Activated CD8-positive, alpha-beta T cell treated with anti-CD3 and anti-CD28 coated beads for 36 hours (primary cell): ENCODE measurements around the gene MAJIN. TPM values are rescaled to one million over a fixed set of nuclear protein-coding genes. Genes with fewer than 3 reads are reported as not detected.
A peak's percentile ranks its signal among the peaks of the same experiment; 100 is the strongest.

Experiments
- ATAC-seq: fragments of 200-7000 bp; cut with Tn5 transposase; one replicate; pipeline ENCODE4 v1.10.0; 2021; ENCODE audit warnings: mild to moderate bottlenecking, moderate library complexity
- CTCF ChIA-PET: fragments of 350-600 bp; sonication (Branson Sonifier 250); formaldehyde crosslinking; loops from one replicate; lab custom pipeline; 2021; ENCODE audit warnings: antibody characterized with exemption; lab: Charles Lee
- POLR2A ChIA-PET: fragments of 350-600 bp; sonication (Branson Sonifier 250); formaldehyde crosslinking; loops from one replicate; lab custom pipeline; 2021; ENCODE audit warnings: antibody characterized with exemption; lab: Charles Lee
- DNase-seq: peaks from one replicate; pipeline ENCODE4 v3.0.0-alpha.2; 2020
- H3K27ac Mint-ChIP-seq: one replicate; pipeline ENCODE4 v1.8.0; 2021; ENCODE audit warnings: mild to moderate bottlenecking, mixed read lengths
- H3K27me3 Mint-ChIP-seq: one replicate; pipeline ENCODE4 v1.8.0; 2021; ENCODE audit warnings: mixed read lengths
- H3K36me3 Mint-ChIP-seq: one replicate; pipeline ENCODE4 v1.8.0; 2021; ENCODE audit warnings: low read depth, mixed read lengths
- H3K4me1 Mint-ChIP-seq: one replicate; pipeline ENCODE4 v1.8.0; 2021; ENCODE audit warnings: low read depth, mixed read lengths
- H3K4me3 Mint-ChIP-seq: one replicate; pipeline ENCODE4 v1.8.0; 2021; ENCODE audit warnings: mild to moderate bottlenecking, moderate library complexity, mixed read lengths
- H3K9me3 Mint-ChIP-seq: one replicate; pipeline ENCODE4 v1.8.0; 2021; ENCODE audit warnings: mixed read lengths
- CTCF ChIP-seq: fragments of 200-600 bp; IDR thresholded peaks from one replicate; pipeline ENCODE4 v1.8.0; 2022; ENCODE audit warnings: antibody characterized with exemption, mild to moderate bottlenecking
- intact Hi-C: fragments of 100-400 bp; cut with micrococcal nuclease; formaldehyde crosslinking; loops from one replicate; pipeline ENCODE4 v1.10.0; 2022
- microRNA-seq: library from miRNA; unstranded; fragments of <30 nt; microRNA quantifications from one replicate; pipeline ENCODE4 v1.2.0, GENCODE V29; 2022; ENCODE audit warnings: borderline microRNAs expressed, borderline replicate concordance
- total RNA-seq, 2 experiments: library from RNA; stranded (reverse); gene quantifications; one replicate each; pipeline ENCODE4 v1.2.3, GENCODE V29; 2021

MAJIN gene
- total RNA-seq, 2 experiments from 2014 or later: not detected

GRCh38 chr11:64888729-64889511, 83.0 kb downstream of the MAJIN start:
- ChIA-PET POLR2A (interaction anchor here (1.0 to 5.6 kb wide), 6 partner anchors 14 to 125 kb away, joined by 3 to 51 read pairs (median 6); partner anchors contain the start of gene ARL2), CTCF (interaction anchor here (0.8 to 29.9 kb wide), 6 partner anchors 29 to 124 kb away, joined by 3 to 1168 read pairs (median 4); partner anchors contain the start of genes CDC42BPG, MEN1 and PPP2R5B)
- intact Hi-C loops: no loop called here
- Mint-ChIP-seq H3K4me3 (no peak overlapping the region), H3K27me3 (no peaks in the 10 kb centered on the region), H3K27ac (no peak overlapping the region), H3K9me3 (no peaks in the 10 kb centered on the region), H3K36me3 (no peaks in the 10 kb centered on the region), H3K4me1 (peaks cover 30% of the 10 kb centered on the region)
- ATAC-seq (no peak), DNase-seq (no peak)
- no peak for TF ChIP-seq CTCF

GRCh38 chr11:64888406-64888728, 83.5 kb downstream of the MAJIN start:
- no peaks in the 10 kb centered on the region for H3K9me3 Mint-ChIP-seq
- DNase-seq: no peak

More at GRCh38 chr11:64888406-64888728, 83.5 kb downstream of the MAJIN start:
- peak overlapping the region; percentile 74 for H3K27ac Mint-ChIP-seq
- ATAC-seq: no peak
- intact Hi-C loops: no loop called here
- H3K36me3 Mint-ChIP-seq: no peaks in the 10 kb centered on the region
- peak overlapping the region; percentile 55 for H3K4me3 Mint-ChIP-seq
- H3K4me1 Mint-ChIP-seq: peaks cover 33% of the 10 kb centered on the region
- POLR2A ChIA-PET: interaction anchor here (1.0 to 5.6 kb wide), 6 partner anchors 13 to 40 kb away, joined by 3 to 51 read pairs (median 6); no protein-coding TSS in a partner anchor
- H3K27me3 Mint-ChIP-seq: no peaks in the 10 kb centered on the region
- no peak for TF ChIP-seq CTCF
- CTCF ChIA-PET: interaction anchor here (0.6 to 29.9 kb wide), 14 partner anchors 9 to 125 kb away, joined by 3 to 1168 read pairs (median 4); partner anchors contain the start of genes CDC42BPG, MEN1 and PPP2R5B

Small RNAs within 50 kb of the gene (microRNA-seq; reads per million reads assigned to microRNA genes)
- gene MIR6749: not detected
- 0.91 reads per million for gene MIR6750
- gene MIR6879: not detected

Other genes with a start within 250 kb of the MAJIN start
- gene NRXN2, start 248.9 kb downstream of the MAJIN start, total RNA-seq: under 1 TPM; 0.07 to 0.22 TPM
- 1 to 10 TPM; 7.8 to 8.2 TPM for gene RASGRP2, start 228.0 kb downstream of the MAJIN start, total RNA-seq
- gene PYGM, start 212.1 kb downstream of the MAJIN start, total RNA-seq: 1 to 10 TPM; 1.2 to 3.3 TPM
- 100 to 1,000 TPM; 325 to 342 TPM for gene SF1, start 193.6 kb downstream of the MAJIN start, total RNA-seq
- gene MAP4K2, start 168.9 kb downstream of the MAJIN start, total RNA-seq: 10 to 100 TPM; 56.4 to 58.0 TPM
- gene MEN1, start 161.6 kb downstream of the MAJIN start, total RNA-seq: 10 to 100 TPM; 25.8 to 29.0 TPM
- under 1 TPM; 0.31 to 0.61 TPM for gene CDC42BPG, start 127.5 kb downstream of the MAJIN start, total RNA-seq
- gene EHD1, start 93.5 kb downstream of the MAJIN start, total RNA-seq: 10 to 100 TPM; 60.3 to 65.1 TPM
- gene ATG2A, start 54.9 kb downstream of the MAJIN start, total RNA-seq: 10 to 100 TPM; 17.1 to 17.5 TPM
- gene PPP2R5B, start 47.4 kb downstream of the MAJIN start, total RNA-seq: 10 to 100 TPM; 20.2 to 21.2 TPM
- not detected for gene GPHA2, start 36.2 kb downstream of the MAJIN start, total RNA-seq
- not detected for gene BATF2, start 24.9 kb upstream of the MAJIN start, total RNA-seq
- 100 to 1,000 TPM; 118 to 122 TPM for gene ARL2, start 42.1 kb upstream of the MAJIN start, total RNA-seq
- 1 to 10 TPM; 4.7 to 5.7 TPM for gene SNX15, start 55.3 kb upstream of the MAJIN start, total RNA-seq
- gene SAC3D1, start 69.1 kb upstream of the MAJIN start, total RNA-seq: 10 to 100 TPM; 14.0 to 14.5 TPM
- 1 to 10 TPM; 6.6 to 7.6 TPM for gene NAALADL1, start 86.4 kb upstream of the MAJIN start, total RNA-seq
- 100 to 1,000 TPM; 112 TPM for gene CDCA5, start 111.9 kb upstream of the MAJIN start, total RNA-seq
- gene ZFPL1, start 112.1 kb upstream of the MAJIN start, total RNA-seq: 10 to 100 TPM; 27.1 to 28.2 TPM
- 100 to 1,000 TPM; 103 TPM for gene VPS51, start 124.1 kb upstream of the MAJIN start, total RNA-seq
- gene TM7SF2, start 139.8 kb upstream of the MAJIN start, total RNA-seq: 10 to 100 TPM; 12.4 to 17.5 TPM
- gene ZNHIT2, start 145.6 kb upstream of the MAJIN start, total RNA-seq: 10 to 100 TPM; 11.5 to 12.7 TPM
- gene FAU, start 150.0 kb upstream of the MAJIN start, total RNA-seq: 1,000 to 10,000 TPM; 1,112 to 1,137 TPM
- 10 to 100 TPM; 48.7 to 53.4 TPM for gene MRPL49, start 150.2 kb upstream of the MAJIN start, total RNA-seq
- 10 to 100 TPM; 20.6 to 26.8 TPM for gene SYVN1, start 162.4 kb upstream of the MAJIN start, total RNA-seq
- gene SPDYC, start 198.1 kb upstream of the MAJIN start, total RNA-seq: not detected
- gene CAPN1, start 209.8 kb upstream of the MAJIN start, total RNA-seq: 10 to 100 TPM; 72.6 to 74.7 TPM